ENCODE measurements around the gene CMTM3. TPM values are rescaled to one million over a fixed set of nuclear protein-coding genes. Genes with fewer than 3 reads are reported as not detected.
A peak's percentile ranks its signal among the peaks of the same experiment; 100 is the strongest.
"Not testable (repeated sequence)": the region's sequence is repeated elsewhere in the genome, so short reads cannot be mapped to it uniquely, and the experiment has no call there.

The CMTM3 gene
- total and polyA plus RNA-seq, 7 experiments from 2014 or later, result 52.0 to 138 (median 64.6) TPM

GRCh38 chr16:66629856-66630255, 25.4 kb downstream of the CMTM3 start:
- POLR2A ChIA-PET, result no interaction called here
- CTCF ChIA-PET, result no interaction called here
- no peaks in the 10 kb centered on the region for H3K4me1 Mint-ChIP-seq
- H3K9me3 Mint-ChIP-seq, result no peaks in the 10 kb centered on the region
- no peak overlapping the region for H3K27ac ChIP-seq (ENCODE audit: low read depth, low read length)
- H3K4me3 Mint-ChIP-seq, result no peak overlapping the region
- no peaks in the 10 kb centered on the region for H3K27me3 ChIP-seq (ENCODE audit: control insufficient read depth in 2 of 2, insufficient read depth in 2 of 2, low read length in 2 of 2)
- no peaks in the 10 kb centered on the region for H3K4me1 ChIP-seq (ENCODE audit: control insufficient read depth in 2 of 2, insufficient read depth in 2 of 2, low read length in 2 of 2)
- ATAC-seq (no peak), DNase-seq (no peak)
- intact Hi-C loops (cut with micrococcal nuclease), result no loop called here
- H3K27ac Mint-ChIP-seq, result no peak overlapping the region
- no peaks in the 10 kb centered on the region for H3K9me3 ChIP-seq (ENCODE audit: control insufficient read depth in 2 of 3, low read length in 3 of 3)
- H3K4me3 ChIP-seq (ENCODE audit: low read length), result no peak overlapping the region
- H3K36me3 ChIP-seq (ENCODE audit: control insufficient read depth in 2 of 3, insufficient read depth in 3 of 3, low read length in 3 of 3), result no peaks in the 10 kb centered on the region
- H3K27me3 Mint-ChIP-seq, result peaks cover 0 to 4% (median 0%) of the 10 kb centered on the region in 5 donors
- H3K36me3 Mint-ChIP-seq, result no peaks in the 10 kb centered on the region

- H3K36me3 ChIP-seq (ENCODE audit: control insufficient read depth in 2 of 3, insufficient read depth in 3 of 3, low read length in 3 of 3); H3K9me3 ChIP-seq (ENCODE audit: control insufficient read depth in 2 of 3, low read length in 3 of 3); ATAC-seq; intact Hi-C loops (cut with micrococcal nuclease); H3K4me3 Mint-ChIP-seq; CTCF ChIA-PET; H3K27me3 ChIP-seq (ENCODE audit: control insufficient read depth in 2 of 2, insufficient read depth in 2 of 2, low read length in 2 of 2); DNase-seq; POLR2A ChIA-PET; H3K36me3 Mint-ChIP-seq; H3K27ac Mint-ChIP-seq; H3K9me3 Mint-ChIP-seq; H3K4me3 ChIP-seq (ENCODE audit: low read length); H3K27me3 Mint-ChIP-seq; H3K27ac ChIP-seq (ENCODE audit: low read depth, low read length); H3K4me1 ChIP-seq (ENCODE audit: control insufficient read depth in 2 of 2, insufficient read depth in 2 of 2, low read length in 2 of 2); H3K4me1 Mint-ChIP-seq: not testable (repeated sequence)
Measured at GRCh38 chr16:66630561-66631260, 26.2 kb downstream of the CMTM3 start.

- H3K27me3 ChIP-seq (ENCODE audit: control insufficient read depth in 2 of 2, insufficient read depth in 2 of 2, low read length in 2 of 2); intact Hi-C loops (cut with micrococcal nuclease); DNase-seq; H3K27ac ChIP-seq (ENCODE audit: low read depth, low read length); H3K4me3 Mint-ChIP-seq; H3K4me1 ChIP-seq (ENCODE audit: control insufficient read depth in 2 of 2, insufficient read depth in 2 of 2, low read length in 2 of 2); H3K36me3 ChIP-seq (ENCODE audit: control insufficient read depth in 2 of 3, insufficient read depth in 3 of 3, low read length in 3 of 3); POLR2A ChIA-PET; H3K9me3 ChIP-seq (ENCODE audit: control insufficient read depth in 2 of 3, low read length in 3 of 3); H3K27me3 Mint-ChIP-seq; ATAC-seq; H3K4me1 Mint-ChIP-seq; H3K9me3 Mint-ChIP-seq; H3K4me3 ChIP-seq (ENCODE audit: low read length); CTCF ChIA-PET; H3K27ac Mint-ChIP-seq; H3K36me3 Mint-ChIP-seq: not testable (repeated sequence)
Measured at GRCh38 chr16:66631558-66631957, 27.1 kb downstream of the CMTM3 start.

GRCh38 chr16:66634527-66635196, 30.2 kb downstream of the CMTM3 start:
- Mint-ChIP-seq H3K4me3 (no peak overlapping the region), H3K9me3 (no peaks in the 10 kb centered on the region), H3K27me3 (peaks cover 0 to 4% (median 0%) of the 10 kb centered on the region in 5 donors), H3K36me3 (no peaks in the 10 kb centered on the region), H3K27ac (no peak overlapping the region), H3K4me1 (no peaks in the 10 kb centered on the region)
- Histone ChIP-seq H3K9me3 (ENCODE audit: control insufficient read depth in 2 of 3, low read length in 3 of 3) (no peaks in the 10 kb centered on the region), H3K36me3 (ENCODE audit: control insufficient read depth in 2 of 3, insufficient read depth in 3 of 3, low read length in 3 of 3) (no peaks in the 10 kb centered on the region), H3K4me1 (ENCODE audit: control insufficient read depth in 2 of 2, insufficient read depth in 2 of 2, low read length in 2 of 2) (no peaks in the 10 kb centered on the region), H3K27me3 (ENCODE audit: control insufficient read depth in 2 of 2, insufficient read depth in 2 of 2, low read length in 2 of 2) (no peaks in the 10 kb centered on the region), H3K4me3 (ENCODE audit: low read length) (no peak overlapping the region), H3K27ac (ENCODE audit: low read depth, low read length) (no peak overlapping the region)
- no peak for ATAC-seq
- intact Hi-C loops (cut with micrococcal nuclease), result no loop called here
- CTCF ChIA-PET, result no interaction called here
- POLR2A ChIA-PET, result interaction anchor here (0.7 kb wide), 1 partner anchor 190 kb away, joined by 4 read pairs; no protein-coding TSS in a partner anchor
- DNase-seq, result no peak

- Histone ChIP-seq H3K9me3 (ENCODE audit: control insufficient read depth in 2 of 3, low read length in 3 of 3) (no peaks in the 10 kb centered on the region), H3K27ac (ENCODE audit: low read depth, low read length) (no peak overlapping the region), H3K27me3 (ENCODE audit: control insufficient read depth in 2 of 2, insufficient read depth in 2 of 2, low read length in 2 of 2) (no peaks in the 10 kb centered on the region), H3K36me3 (ENCODE audit: control insufficient read depth in 2 of 3, insufficient read depth in 3 of 3, low read length in 3 of 3) (no peaks in the 10 kb centered on the region), H3K4me1 (ENCODE audit: control insufficient read depth in 2 of 2, insufficient read depth in 2 of 2, low read length in 2 of 2) (no peaks in the 10 kb centered on the region), H3K4me3 (ENCODE audit: low read length) (no peak overlapping the region)
- ChIA-PET POLR2A (no interaction called here), CTCF (no interaction called here)
- Mint-ChIP-seq H3K4me1 (peaks cover 0 to 2% (median 0%) of the 10 kb centered on the region in 7 donors), H3K27me3 (peaks cover 0 to 4% (median 0%) of the 10 kb centered on the region in 5 donors), H3K27ac (no peak overlapping the region), H3K9me3 (no peaks in the 10 kb centered on the region), H3K36me3 (no peaks in the 10 kb centered on the region), H3K4me3 (no peak overlapping the region)
- no peak for DNase-seq
- no peak for ATAC-seq
- intact Hi-C loops (cut with micrococcal nuclease), result no loop called here
Measured at GRCh38 chr16:66635406-66635805, 30.9 kb downstream of the CMTM3 start.

- ChIA-PET CTCF (no interaction called here), POLR2A (no interaction called here)
- H3K27ac ChIP-seq (ENCODE audit: low read depth, low read length), result no peak overlapping the region
- no peak overlapping the region for H3K4me3 ChIP-seq (ENCODE audit: low read length)
- H3K27me3 ChIP-seq (ENCODE audit: control insufficient read depth in 2 of 2, insufficient read depth in 2 of 2, low read length in 2 of 2), result no peaks in the 10 kb centered on the region
- Mint-ChIP-seq H3K27me3 (peaks cover 0 to 6% (median 0%) of the 10 kb centered on the region in 5 donors), H3K36me3 (no peaks in the 10 kb centered on the region), H3K4me1 (peaks cover 0 to 3% (median 0%) of the 10 kb centered on the region in 7 donors), H3K9me3 (no peaks in the 10 kb centered on the region), H3K4me3 (no peak overlapping the region), H3K27ac (no peak overlapping the region)
- no peak for ATAC-seq
- no peaks in the 10 kb centered on the region for H3K4me1 ChIP-seq (ENCODE audit: control insufficient read depth in 2 of 2, insufficient read depth in 2 of 2, low read length in 2 of 2)
- H3K36me3 ChIP-seq (ENCODE audit: control insufficient read depth in 2 of 3, insufficient read depth in 3 of 3, low read length in 3 of 3), result no peaks in the 10 kb centered on the region
- H3K9me3 ChIP-seq (ENCODE audit: control insufficient read depth in 2 of 3, low read length in 3 of 3), result no peaks in the 10 kb centered on the region
- intact Hi-C loops (cut with micrococcal nuclease), result no loop called here
- DNase-seq, result no peak
Measured at GRCh38 chr16:66636199-66636598, 31.7 kb downstream of the CMTM3 start.

GRCh38 chr16:66637806-66638205, 33.3 kb downstream of the CMTM3 start:
- CTCF ChIA-PET, result interaction anchor here (1.0 kb wide), 1 partner anchor 13 kb away, joined by 3 read pairs; no protein-coding TSS in a partner anchor
- POLR2A ChIA-PET, result no interaction called here

More at GRCh38 chr16:66637806-66638205, 33.3 kb downstream of the CMTM3 start:
- H3K27me3 Mint-ChIP-seq, result peaks cover 0 to 9% (median 0%) of the 10 kb centered on the region in 5 donors
- intact Hi-C loops (cut with micrococcal nuclease), result no loop called here
- Histone ChIP-seq H3K4me3 (ENCODE audit: low read length) (no peak overlapping the region), H3K36me3 (ENCODE audit: control insufficient read depth in 2 of 3, insufficient read depth in 3 of 3, low read length in 3 of 3) (no peaks in the 10 kb centered on the region), H3K27ac (ENCODE audit: low read depth, low read length) (no peak overlapping the region), H3K4me1 (ENCODE audit: control insufficient read depth in 2 of 2, insufficient read depth in 2 of 2, low read length in 2 of 2) (no peaks in the 10 kb centered on the region), H3K27me3 (ENCODE audit: control insufficient read depth in 2 of 2, insufficient read depth in 2 of 2, low read length in 2 of 2) (no peaks in the 10 kb centered on the region), H3K9me3 (ENCODE audit: control insufficient read depth in 2 of 3, low read length in 3 of 3) (no peaks in the 10 kb centered on the region)
- H3K4me1 Mint-ChIP-seq, result peaks cover 0 to 3% (median 0%) of the 10 kb centered on the region in 7 donors
- no peak overlapping the region for H3K4me3 Mint-ChIP-seq
- DNase-seq, result no peak
- no peaks in the 10 kb centered on the region for H3K9me3 Mint-ChIP-seq
- no peak for ATAC-seq
- H3K36me3 Mint-ChIP-seq, result no peaks in the 10 kb centered on the region
- H3K27ac Mint-ChIP-seq, result peak overlapping the region in 1 of 9 donors; percentile 8
